Activated CD8-positive, alpha-beta T cell treated with anti-CD3 and anti-CD28 coated beads for 36 hours (primary cell): ENCODE results near the gene PLSCR3. TPM values are rescaled to one million over a fixed set of nuclear protein-coding genes. Genes with fewer than 3 reads are reported as not detected.

Experiments
- ATAC-seq: fragments of 200-7000 bp; cut with Tn5 transposase; one replicate; pipeline ENCODE4 v1.10.0; 2021; ENCODE audit warnings: mild to moderate bottlenecking, moderate library complexity
- CTCF ChIA-PET: fragments of 350-600 bp; sonication (Branson Sonifier 250); formaldehyde crosslinking; loops from one replicate; lab custom pipeline; 2021; ENCODE audit warnings: antibody characterized with exemption; lab: Charles Lee
- POLR2A ChIA-PET: fragments of 350-600 bp; sonication (Branson Sonifier 250); formaldehyde crosslinking; loops from one replicate; lab custom pipeline; 2021; ENCODE audit warnings: antibody characterized with exemption; lab: Charles Lee
- DNase-seq: peaks from one replicate; pipeline ENCODE4 v3.0.0-alpha.2; 2020
- H3K27ac Mint-ChIP-seq: one replicate; pipeline ENCODE4 v1.8.0; 2021; ENCODE audit warnings: mild to moderate bottlenecking, mixed read lengths
- H3K27me3 Mint-ChIP-seq: one replicate; pipeline ENCODE4 v1.8.0; 2021; ENCODE audit warnings: mixed read lengths
- H3K36me3 Mint-ChIP-seq: one replicate; pipeline ENCODE4 v1.8.0; 2021; ENCODE audit warnings: low read depth, mixed read lengths
- H3K4me1 Mint-ChIP-seq: one replicate; pipeline ENCODE4 v1.8.0; 2021; ENCODE audit warnings: low read depth, mixed read lengths
- H3K4me3 Mint-ChIP-seq: one replicate; pipeline ENCODE4 v1.8.0; 2021; ENCODE audit warnings: mild to moderate bottlenecking, moderate library complexity, mixed read lengths
- H3K9me3 Mint-ChIP-seq: one replicate; pipeline ENCODE4 v1.8.0; 2021; ENCODE audit warnings: mixed read lengths
- intact Hi-C: fragments of 100-400 bp; cut with micrococcal nuclease; formaldehyde crosslinking; loops from one replicate; pipeline ENCODE4 v1.10.0; 2022
- total RNA-seq, 2 experiments: library from RNA; stranded (reverse); gene quantifications; one replicate each; pipeline ENCODE4 v1.2.3, GENCODE V29; 2021
- TF ChIP-seq, protein P1 (sequence below): fragments of 200-600 bp; IDR thresholded peaks from one replicate; pipeline ENCODE4 v1.8.0; 2022; ENCODE audit warnings: antibody characterized with exemption, mild to moderate bottlenecking

Gene PLSCR3
- total RNA-seq, 2 experiments from 2014 or later: 62.6 to 71.1 TPM

DNA sequence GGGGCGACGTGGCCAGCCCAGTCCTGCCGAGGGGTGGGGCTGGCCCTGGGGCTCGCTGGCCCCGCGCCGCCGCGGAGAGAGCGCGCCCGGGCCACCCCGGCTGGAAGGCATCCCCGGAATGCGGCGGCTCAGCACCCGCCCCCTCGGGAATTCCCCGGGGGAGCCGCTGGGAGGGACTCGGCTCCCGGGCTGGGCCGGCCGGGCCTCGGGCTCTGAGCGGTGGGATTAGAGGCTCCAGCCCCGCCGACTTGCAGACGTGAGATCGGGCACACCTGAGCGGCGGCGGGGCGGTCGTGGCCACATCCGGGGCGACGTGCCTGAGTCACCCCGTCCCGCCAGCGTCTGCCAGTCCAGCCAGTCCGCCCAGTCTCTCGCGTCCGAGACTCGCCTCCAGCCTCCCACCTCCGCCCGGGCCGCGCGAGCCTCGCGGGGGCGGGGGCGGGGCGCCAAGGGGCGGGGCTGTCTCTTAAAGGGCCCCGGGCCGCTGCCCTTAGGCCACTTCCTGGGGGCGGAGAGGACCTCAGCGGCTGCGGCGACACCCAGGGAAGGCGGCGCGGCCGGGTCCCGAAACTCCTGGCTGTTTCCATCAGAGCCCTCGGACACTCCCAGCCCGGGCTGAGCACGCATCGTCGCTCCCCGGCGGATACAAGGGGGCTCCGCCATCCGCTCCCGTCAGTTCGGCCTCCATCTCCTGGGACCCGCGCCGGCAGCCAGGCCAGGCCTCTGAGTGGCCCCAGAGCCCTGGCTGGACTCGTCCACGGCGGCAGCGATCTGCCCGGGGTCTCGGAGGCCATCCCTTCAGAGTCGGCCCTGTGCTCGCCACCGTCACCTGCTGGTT lies 42.4 kb downstream of the PLSCR3 start, which contains the start of gene KCTD11:
Gene KCTD11 (plus strand): TSS at position 498 of the 838 bp plus-strand sequence.
- POLR2A ChIA-PET: interaction anchor here (0.7 to 7.4 kb wide), 17 partner anchors 10 to 336 kb away, joined by 3 to 76 read pairs (median 4); partner anchors contain the start of genes ACAP1, GPS2, NEURL4 and TP53
- Mint-ChIP-seq H3K4me1 (peaks cover 57% of the 10 kb centered on the region), H3K4me3 (peak within 1 kb of the TSS; percentile 87), H3K9me3 (no peaks in the 10 kb centered on the region), H3K27ac (peak within 1 kb of the TSS; percentile 87), H3K27me3 (no peaks in the 10 kb centered on the region), H3K36me3 (peaks cover 38% of the 10 kb centered on the region)
- intact Hi-C loops: loop anchor here (5.0 to 10.0 kb wide), 3 partner anchors 85 to 213 kb away; partner anchors contain the start of genes FGF11, POLR2A, SENP3 and SLC35G6
- ATAC-seq: peak; percentile 46
- peak; percentile 90 for DNase-seq
- CTCF ChIA-PET: interaction anchor here (0.7 to 1.3 kb wide), 4 partner anchors 15 to 132 kb away, joined by 3 to 6 read pairs (median 3); partner anchors contain the start of genes ACADVL and DLG4
- TF ChIP-seq, protein P1, sequence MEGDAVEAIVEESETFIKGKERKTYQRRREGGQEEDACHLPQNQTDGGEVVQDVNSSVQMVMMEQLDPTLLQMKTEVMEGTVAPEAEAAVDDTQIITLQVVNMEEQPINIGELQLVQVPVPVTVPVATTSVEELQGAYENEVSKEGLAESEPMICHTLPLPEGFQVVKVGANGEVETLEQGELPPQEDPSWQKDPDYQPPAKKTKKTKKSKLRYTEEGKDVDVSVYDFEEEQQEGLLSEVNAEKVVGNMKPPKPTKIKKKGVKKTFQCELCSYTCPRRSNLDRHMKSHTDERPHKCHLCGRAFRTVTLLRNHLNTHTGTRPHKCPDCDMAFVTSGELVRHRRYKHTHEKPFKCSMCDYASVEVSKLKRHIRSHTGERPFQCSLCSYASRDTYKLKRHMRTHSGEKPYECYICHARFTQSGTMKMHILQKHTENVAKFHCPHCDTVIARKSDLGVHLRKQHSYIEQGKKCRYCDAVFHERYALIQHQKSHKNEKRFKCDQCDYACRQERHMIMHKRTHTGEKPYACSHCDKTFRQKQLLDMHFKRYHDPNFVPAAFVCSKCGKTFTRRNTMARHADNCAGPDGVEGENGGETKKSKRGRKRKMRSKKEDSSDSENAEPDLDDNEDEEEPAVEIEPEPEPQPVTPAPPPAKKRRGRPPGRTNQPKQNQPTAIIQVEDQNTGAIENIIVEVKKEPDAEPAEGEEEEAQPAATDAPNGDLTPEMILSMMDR: no peak

DNA sequence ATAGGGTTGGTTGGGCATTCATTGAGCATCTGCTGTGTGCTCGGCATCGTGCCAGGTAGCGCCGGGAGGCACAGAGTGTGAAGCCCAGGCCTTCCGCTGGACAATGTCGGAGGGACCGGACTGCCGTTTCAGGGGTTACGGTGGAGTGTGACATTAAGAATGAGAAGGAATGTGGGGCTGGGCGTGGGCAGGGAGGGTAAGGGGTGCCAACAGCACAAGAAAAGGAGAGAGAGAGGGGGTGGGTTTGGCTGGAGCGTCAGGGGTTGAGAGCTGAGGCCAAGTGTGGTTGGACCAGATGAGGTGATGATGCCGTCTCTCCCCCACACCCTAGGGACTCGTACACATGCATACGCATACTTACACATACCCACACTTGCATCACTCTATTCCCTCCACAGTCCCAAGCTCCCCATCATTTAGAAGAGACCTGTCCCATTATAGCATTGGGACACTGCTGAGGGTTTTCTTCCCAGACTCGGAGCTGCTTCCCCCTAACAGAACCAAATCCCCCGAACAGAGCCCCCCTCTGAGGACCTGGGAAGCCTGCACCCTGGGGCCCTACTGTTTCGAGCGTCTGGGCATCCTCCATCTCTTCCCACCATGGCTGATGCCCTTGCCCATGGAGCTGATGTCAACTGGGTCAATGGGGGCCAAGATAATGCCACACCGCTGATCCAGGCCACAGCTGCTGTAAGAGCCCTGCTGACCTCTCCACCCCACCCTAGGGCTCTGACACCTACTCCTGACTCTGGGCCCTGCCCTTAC lies 45.7 kb downstream of the PLSCR3 start:
- peaks cover 39% of the 10 kb centered on the region for H3K4me1 Mint-ChIP-seq
- no peak for DNase-seq
- no peaks in the 10 kb centered on the region for H3K9me3 Mint-ChIP-seq
- H3K4me3 Mint-ChIP-seq: no peak overlapping the region
- peak overlapping the region; percentile 73 for H3K27ac Mint-ChIP-seq
- H3K27me3 Mint-ChIP-seq: no peaks in the 10 kb centered on the region
- intact Hi-C loops: no loop called here
- ChIA-PET POLR2A (interaction anchor here (1.0 to 7.4 kb wide), 8 partner anchors 12 to 339 kb away, joined by 3 to 76 read pairs (median 6); partner anchors contain the start of genes ACAP1, GPS2, NEURL4 and TP53), CTCF (interaction anchor here (0.6 to 6.8 kb wide), 9 partner anchors 8 to 212 kb away, joined by 3 to 49 read pairs (median 8); partner anchors contain the start of genes ACAP1, NEURL4 and SENP3)
- no peak for ATAC-seq
- peaks cover 49% of the 10 kb centered on the region for H3K36me3 Mint-ChIP-seq
- TF ChIP-seq, protein P1: no peak

DNA sequence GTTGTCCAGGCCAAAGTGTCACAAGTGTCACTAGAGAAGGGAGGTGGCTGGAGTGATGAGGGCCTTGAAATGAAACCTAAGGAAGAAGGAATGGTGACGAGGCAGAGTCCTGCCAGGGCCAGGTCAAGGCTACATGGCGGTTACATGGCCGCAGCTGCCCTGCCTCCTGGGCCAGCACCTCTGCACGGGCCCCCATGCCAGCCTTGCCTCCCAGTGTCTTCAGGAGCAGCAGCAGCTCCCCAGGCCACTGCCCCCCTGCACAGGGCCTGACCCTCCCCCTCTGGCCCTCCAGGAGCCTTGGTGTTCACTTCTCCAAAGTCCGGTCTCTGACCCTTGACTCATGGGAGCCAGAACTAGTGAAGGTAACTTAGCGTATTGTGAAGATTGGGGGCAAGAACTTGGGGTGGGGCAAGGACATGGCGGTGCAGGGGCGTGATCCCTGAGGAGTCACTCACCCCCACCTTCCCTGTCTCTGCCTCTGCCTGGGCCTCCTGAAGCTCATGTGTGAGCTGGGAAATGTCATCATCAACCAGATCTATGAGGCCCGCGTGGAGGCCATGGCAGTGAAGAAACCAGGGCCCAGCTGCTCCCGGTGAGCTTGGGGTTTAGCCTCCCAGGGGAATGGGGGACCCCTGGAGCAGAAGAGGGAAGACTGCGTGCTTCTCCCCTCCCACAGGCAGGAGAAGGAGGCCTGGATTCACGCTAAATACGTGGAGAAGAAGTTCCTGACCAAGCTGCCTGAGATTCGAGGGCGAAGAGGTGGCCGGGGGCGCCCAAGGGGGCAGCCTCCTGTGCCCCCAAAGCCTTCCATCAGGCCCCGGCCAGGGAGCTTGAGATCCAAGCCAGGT lies 46.5 kb downstream of the PLSCR3 start:
- no peaks in the 10 kb centered on the region for H3K9me3 Mint-ChIP-seq
- TF ChIP-seq, protein P1: no peak
- peaks cover 55% of the 10 kb centered on the region for H3K36me3 Mint-ChIP-seq
- no peak for ATAC-seq
- no peak overlapping the region for H3K4me3 Mint-ChIP-seq
- intact Hi-C loops: no loop called here
- ChIA-PET POLR2A (interaction anchor here (1.0 to 7.4 kb wide), 5 partner anchors 11 to 225 kb away, joined by 3 to 76 read pairs (median 7); partner anchors contain the start of genes ACAP1, GPS2 and NEURL4), CTCF (interaction anchor here (0.6 to 6.8 kb wide), 9 partner anchors 8 to 213 kb away, joined by 3 to 49 read pairs (median 15); partner anchors contain the start of genes ACAP1, NEURL4, SENP3 and TMEM95)
- H3K27me3 Mint-ChIP-seq: no peaks in the 10 kb centered on the region
- H3K27ac Mint-ChIP-seq: peak overlapping the region; percentile 49
- no peak for DNase-seq
- H3K4me1 Mint-ChIP-seq: peaks cover 36% of the 10 kb centered on the region
